ENCODE data around the gene KLF1. TPM values are rescaled to one million over a fixed set of nuclear protein-coding genes. Genes with fewer than 3 reads are reported as not detected.
"Not testable (repeated sequence)": the region's sequence is repeated elsewhere in the genome, so short reads cannot be mapped to it uniquely, and the experiment has no call there.

The KLF1 gene
- total RNA-seq (2014; rRNA removed; shearing (Covaris generic)), result not detected in 2 replicates

DNA sequence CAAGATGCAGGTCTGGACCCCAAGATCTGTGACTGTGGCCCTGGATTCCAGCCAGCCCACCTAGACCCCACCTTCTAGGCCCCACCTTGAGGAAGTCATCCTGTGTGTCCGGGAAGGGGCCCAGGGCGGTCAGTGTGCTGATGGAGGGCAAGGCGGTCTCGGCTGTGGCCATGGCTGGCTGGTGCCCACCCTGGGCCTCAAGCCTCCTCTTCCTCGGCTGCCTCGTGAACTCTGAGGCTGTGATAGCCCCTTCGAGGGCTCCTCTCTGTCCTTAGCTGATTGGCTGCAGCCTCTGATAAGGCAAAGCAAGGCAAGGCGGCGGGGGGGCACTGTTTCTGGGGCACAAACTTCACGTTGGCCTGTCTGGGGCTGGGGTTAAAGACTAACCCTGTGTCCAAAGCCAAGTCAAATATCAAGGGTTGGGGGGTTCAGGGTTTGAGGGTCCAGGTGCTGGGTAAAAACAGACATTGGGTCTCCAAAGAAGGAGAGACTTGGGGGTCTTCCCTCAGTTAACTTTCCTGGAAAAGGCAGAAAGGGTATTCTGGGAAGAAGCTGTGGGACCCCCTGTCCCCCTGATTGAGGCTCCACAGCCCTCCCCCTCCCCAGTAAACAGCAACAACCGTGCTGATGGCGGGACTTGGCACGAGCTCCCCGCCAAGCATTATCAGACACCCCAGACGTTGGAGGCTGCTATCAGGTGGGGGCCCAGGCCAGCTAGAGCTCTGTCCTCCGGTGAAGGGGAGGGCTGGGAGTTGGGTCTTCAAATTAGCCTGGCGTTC, at the start of gene KLF1:
Gene KLF1 (minus strand): TSS at position 233 of the 779 bp plus-strand sequence. CDS start 61 bp downstream, at position 172.
- DNase-seq (ENCODE audit: low spot score), result no peak

GRCh38 chr19:12936582-12936981, 49.6 kb upstream of the KLF1 start:
- no peak for DNase-seq (ENCODE audit: low spot score)

- no peak for DNase-seq (ENCODE audit: low spot score)
These were observed 48.1 kb upstream of the KLF1 start for GRCh38 chr19:12935071-12935470.

DNA sequence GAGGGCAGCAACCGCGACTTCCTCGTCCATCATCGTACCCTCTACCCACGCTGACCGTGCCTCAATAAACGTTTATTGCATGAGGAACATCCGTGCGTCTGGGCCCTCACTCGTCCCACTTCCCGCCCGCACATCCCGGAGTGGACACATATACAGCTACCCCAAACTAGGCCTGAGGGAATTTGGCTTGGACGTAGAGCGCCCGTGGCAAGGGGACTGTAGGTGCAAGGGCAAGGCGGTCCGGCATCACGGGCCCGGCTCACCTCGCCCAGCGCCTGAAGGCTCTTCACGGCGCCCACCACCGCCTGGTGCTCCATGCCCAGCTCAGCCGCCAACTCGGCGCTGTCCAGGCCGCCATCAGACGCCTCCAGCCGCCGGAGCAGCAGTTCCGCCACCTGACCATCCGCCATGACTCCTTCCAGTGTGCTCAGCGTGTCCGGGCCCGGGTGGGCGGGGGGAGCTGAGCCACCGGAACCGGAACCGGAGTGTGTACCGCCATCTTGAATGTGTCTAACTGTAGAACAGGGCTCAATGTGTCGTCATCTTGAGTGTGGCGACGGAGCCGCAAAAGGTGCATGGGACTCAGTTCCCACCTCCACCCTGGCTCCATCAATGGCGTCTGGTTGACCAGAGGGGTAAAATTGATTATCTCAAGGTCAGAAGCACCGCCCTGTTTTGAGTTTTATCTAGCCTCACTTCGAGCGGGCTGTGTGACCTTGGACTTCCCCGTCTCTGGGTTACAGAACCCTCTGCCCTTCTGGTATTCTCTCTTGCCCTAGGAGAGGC, 46.5 kb upstream of the KLF1 start, which contains the start of gene FARSA:
Gene FARSA (minus strand): TSS at position 425 of the 786 bp plus-strand sequence. CDS start 15 bp downstream, at position 410.
- DNase-seq (ENCODE audit: low spot score), result peak; percentile 91

- no peak for DNase-seq (ENCODE audit: low spot score)
These were observed 45.6 kb upstream of the KLF1 start for GRCh38 chr19:12932392-12933286.

DNA sequence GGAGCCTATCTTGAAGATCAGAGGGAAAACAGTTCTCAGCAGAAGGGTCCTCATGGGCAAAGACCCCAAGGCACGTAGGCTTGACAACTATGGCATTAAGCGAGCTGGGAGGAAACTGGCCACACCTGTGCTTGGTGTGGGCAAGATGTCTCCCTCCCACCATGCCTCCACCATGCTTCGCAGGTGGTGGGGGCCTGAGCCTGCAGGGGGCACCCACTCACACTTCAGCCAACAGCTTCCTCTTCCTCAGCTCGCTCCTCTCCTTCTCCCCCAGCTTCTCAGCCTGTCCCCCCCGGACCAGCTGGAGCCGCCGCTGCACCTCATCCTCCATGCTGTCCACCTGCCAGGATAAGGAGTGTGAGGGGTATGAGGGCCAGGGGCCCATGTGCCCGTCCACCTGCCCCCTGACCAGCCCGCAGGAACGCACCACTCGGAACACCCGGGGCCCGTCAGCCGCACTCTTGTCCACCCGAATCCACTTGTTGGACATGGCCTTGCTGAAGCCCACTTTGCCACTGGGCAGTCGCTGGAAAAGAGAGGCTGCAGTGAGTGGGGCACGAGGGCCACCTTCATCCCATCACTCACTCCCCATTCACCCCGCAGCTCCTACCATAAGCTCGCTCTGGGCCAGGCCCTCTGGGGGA, 43.1 kb upstream of the KLF1 start:
- DNase-seq (ENCODE audit: low spot score), result no peak

- DNase-seq (ENCODE audit: low spot score), result no peak
These were observed 37.8 kb upstream of the KLF1 start for GRCh38 chr19:12924621-12925310.

DNA sequence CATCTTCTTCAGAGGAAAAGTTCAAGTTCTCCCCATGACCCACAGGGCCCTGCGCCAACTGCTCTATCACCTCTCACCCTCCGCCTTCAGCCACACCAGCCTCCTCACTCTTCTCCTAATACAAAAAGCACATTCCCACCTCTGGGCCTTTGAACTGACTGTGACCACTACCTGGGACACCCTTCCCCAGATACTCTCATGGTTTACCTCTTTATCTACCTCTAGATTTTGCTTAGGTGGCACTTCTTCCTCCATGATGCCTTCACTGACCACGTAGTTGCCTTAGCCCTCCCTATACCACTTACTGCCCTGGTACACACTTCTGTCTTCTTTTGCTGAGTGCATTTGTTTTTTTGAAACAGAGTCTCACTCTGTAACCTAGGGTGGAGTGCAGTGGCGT, 36.0 kb upstream of the KLF1 start:
- no peak for DNase-seq (ENCODE audit: low spot score)

GRCh38 chr19:12921047-12921446, 34.0 kb upstream of the KLF1 start:
- DNase-seq (ENCODE audit: low spot score), result no peak

GRCh38 chr19:12918253-12918652, 31.3 kb upstream of the KLF1 start:
- DNase-seq (ENCODE audit: low spot score), result no peak

GRCh38 chr19:12915860-12916259, 28.9 kb upstream of the KLF1 start:
- not testable (repeated sequence) for DNase-seq (ENCODE audit: low spot score)

DNA sequence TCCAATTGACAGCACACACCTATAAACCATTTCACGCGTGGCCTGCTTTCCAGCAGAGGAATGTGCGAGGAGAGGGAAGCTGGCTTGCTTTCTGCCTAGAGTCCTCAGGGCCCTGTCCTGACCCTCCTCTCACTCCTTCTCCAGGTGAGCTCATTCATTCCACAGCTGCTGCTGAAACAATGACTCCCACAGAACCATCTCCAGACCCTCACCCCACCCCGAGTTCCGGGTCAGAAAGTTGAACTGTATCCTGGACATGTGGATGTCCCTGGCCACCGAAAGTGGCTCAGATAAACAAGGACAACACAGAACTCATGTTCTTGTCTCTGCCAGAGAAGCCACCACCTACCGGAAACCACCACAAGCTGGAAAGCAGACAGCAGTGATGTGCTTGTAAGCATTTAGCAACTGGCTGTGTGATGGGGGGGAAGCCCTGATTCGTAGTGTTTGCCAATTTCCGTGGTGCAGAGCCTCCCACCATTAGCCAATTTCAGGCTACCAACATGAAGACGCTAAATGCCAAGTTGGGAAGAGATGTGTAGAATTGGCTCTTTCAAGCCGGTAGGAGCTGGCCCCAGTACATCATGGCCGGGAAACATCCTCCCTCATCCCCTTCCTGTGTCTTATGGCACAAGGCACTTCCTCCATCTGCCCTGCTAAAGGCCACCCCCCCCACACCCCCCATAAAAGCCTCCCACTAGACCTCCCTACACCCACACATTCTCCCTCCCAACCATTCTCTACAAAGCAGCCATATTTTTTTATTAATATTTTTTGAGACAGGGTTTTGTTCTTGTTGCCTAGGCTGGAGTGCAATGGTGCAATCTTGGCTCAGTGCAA, 27.1 kb upstream of the KLF1 start:
- no peak for DNase-seq (ENCODE audit: low spot score)

DNA sequence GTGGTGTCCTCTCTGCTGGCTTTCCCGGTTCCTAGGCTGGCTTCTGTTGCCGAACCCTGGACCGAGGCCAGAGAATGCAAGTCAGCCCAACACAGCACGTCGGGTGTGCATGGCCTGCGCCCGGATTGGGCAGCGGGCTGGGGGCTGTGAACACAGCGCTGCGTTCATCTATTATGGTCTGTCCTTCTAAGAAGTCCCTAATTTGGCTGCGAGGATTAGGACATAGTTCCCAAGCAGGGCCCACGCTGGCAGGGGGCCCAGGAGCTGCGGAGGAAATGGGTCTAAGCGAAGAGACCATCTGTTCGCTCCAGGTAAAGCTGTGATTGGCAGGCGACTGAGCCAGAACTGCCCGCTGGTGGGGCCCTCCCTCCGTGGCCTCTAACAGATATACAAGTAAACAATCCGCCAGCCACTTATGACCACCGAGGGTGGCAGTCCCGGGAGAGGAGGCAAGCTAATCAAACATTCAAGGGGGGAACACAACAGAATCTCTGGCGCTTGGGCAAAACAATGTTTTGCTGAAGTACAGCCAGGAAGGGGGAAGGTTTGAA, 26.1 kb upstream of the KLF1 start:
- peak; percentile 87 for DNase-seq (ENCODE audit: low spot score)

DNA sequence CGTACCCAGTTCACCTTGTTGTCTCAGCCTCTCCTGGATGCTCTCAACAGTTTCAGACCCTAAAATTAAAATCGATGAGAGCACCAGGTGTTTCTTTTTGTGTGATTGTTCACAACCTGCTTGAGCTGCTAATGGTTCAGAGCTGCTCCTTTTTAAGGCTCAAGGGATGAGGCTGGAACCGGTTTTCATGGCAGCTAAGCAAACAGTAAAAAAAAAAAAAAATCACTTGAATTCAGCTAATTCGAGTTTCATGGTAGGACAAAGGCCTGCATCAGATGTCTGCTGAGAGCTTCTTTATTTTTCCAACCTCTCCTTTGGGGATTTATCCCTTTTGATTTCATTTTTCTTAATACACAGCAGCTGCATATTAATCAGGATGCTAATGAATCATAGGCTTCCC, 25.6 kb upstream of the KLF1 start:
- no peak for DNase-seq (ENCODE audit: low spot score)

GRCh38 chr19:12907166-12907565, 20.2 kb upstream of the KLF1 start:
- no peak for DNase-seq (ENCODE audit: low spot score)

GRCh38 chr19:12899891-12900518, 13.0 kb upstream of the KLF1 start:
- DNase-seq (ENCODE audit: low spot score), result no peak

- DNase-seq (ENCODE audit: low spot score), result no peak
These were observed 9.5 kb upstream of the KLF1 start for GRCh38 chr19:12896460-12896859.

DNA sequence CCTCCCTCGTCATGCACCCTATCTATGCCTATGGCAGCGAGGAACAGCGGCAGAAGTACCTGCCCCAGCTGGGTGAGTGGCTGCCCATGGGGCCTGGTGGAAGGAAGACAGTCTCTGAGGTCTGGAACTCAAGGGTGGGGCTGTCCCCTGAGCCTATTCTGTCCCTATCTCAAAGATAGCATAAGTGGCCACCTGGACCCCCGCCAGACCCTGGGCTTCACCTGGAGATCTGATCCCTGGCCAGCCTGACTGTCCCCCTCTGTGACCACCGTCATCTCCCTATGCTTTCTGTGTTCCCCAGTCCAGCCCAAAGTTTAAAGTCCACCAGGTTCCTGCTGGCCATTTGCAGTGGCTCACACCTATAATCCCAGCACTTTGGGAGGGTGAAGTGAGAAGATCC, 6.6 kb upstream of the KLF1 start:
- no peak for DNase-seq (ENCODE audit: low spot score)

GRCh38 chr19:12891553-12892021, 4.6 kb upstream of the KLF1 start:
- no peak for DNase-seq (ENCODE audit: low spot score)
